Omental fat pad (tissue), 4 donors: ENCODE data around the gene RERE. TPM values are rescaled to one million over a fixed set of nuclear protein-coding genes. Genes with fewer than 3 reads are reported as not detected.

ENCODE experiments used
- ATAC-seq: fragments of 150-250 bp; one replicate; pipeline ENCODE4 v1.9.1; 2016; ENCODE audit warnings: mild to moderate bottlenecking, moderate library complexity; ENCODE audit not compliant: low FRiP score
- DNase-seq: peaks from one replicate; pipeline ENCODE4 v3.0.0-alpha.2; 2019; ENCODE audit warnings: low spot score
- CTCF ChIP-seq, 3 donors: fragments of 450-650 bp; IDR thresholded peaks; one replicate each; pipeline ENCODE4 v1.5.1; 2016 to 2017; ENCODE audit warnings: antibody characterized with exemption in 3 of 3, mild to moderate bottlenecking in 3 of 3, moderate library complexity in 2 of 3
- total RNA-seq, 4 donors: library from RNA; depleted of rRNA; stranded (reverse); fragments of >200 nt; gene quantifications; one replicate each; pipeline ENCODE4 v1.1.0, GENCODE V29; 2016

RERE gene
- total RNA-seq, 4 donors from 2014 or later = 46.3 to 117 (median 55.4) TPM

GRCh38 chr1:8862528-8862927, 45.1 kb upstream of the RERE start:
- no peak for TF ChIP-seq CTCF (IDR thresholded peaks at IDR 0.05)
- ATAC-seq (no peak), DNase-seq (no peak)

- DNase-seq (no peak), ATAC-seq (no peak)
- TF ChIP-seq CTCF (IDR thresholded peaks at IDR 0.05) = no peak
Measured at GRCh38 chr1:8860738-8861516, 43.5 kb upstream of the RERE start.

- DNase-seq = no peak
- ATAC-seq = no peak
- no peak for TF ChIP-seq CTCF (IDR thresholded peaks at IDR 0.05)
Measured at GRCh38 chr1:8858888-8859706, 41.7 kb upstream of the RERE start.

- no peak for TF ChIP-seq CTCF (IDR thresholded peaks at IDR 0.05)
- no peak for DNase-seq
- ATAC-seq = no peak
Measured at GRCh38 chr1:8858112-8858668, 40.8 kb upstream of the RERE start.

- DNase-seq = no peak
Measured at GRCh38 chr1:8856689-8857412, 39.4 kb upstream of the RERE start.

More at GRCh38 chr1:8856689-8857412, 39.4 kb upstream of the RERE start:
- TF ChIP-seq CTCF (IDR thresholded peaks at IDR 0.05) = no peak
- ATAC-seq = no peak
